Measurements from ENCODE around the gene TFDP3. TPM values are rescaled to one million over a fixed set of nuclear protein-coding genes. Genes with fewer than 3 reads are reported as not detected.

Gene TFDP3
- total and polyA plus RNA-seq, 2 of the 13 experiments (the other 11 are each of a cell fraction or from before 2014, with no cell fraction given), result not detected

GRCh38 chrX:133267621-133268020, 49.5 kb upstream of the TFDP3 start:
- no peak for FAIRE-seq
- 80% methylated on average over 2 of the region's 2 CpGs for WGBS (ENCODE audit: low lambda C conversion rate)
- no peaks in the 10 kb centered on the region; the same call in 1 of the 2 replicates for H3K4me1 ChIP-seq (ENCODE audit: insufficient read depth, low read length)
- no peak overlapping the region for H3K4me2 ChIP-seq (ENCODE audit: low read depth, low read length)
- H3K27me3 ChIP-seq (ENCODE audit: control insufficient read depth in 1 of 2, insufficient read depth in 2 of 2, low read length in 2 of 2), result no peaks in the 10 kb centered on the region
- BruUV-seq (replicated peaks), result no TSS peak
- no peak overlapping the region for H3K9ac ChIP-seq (ENCODE audit: insufficient read depth, low read depth, low read length)
- H3K4me3 ChIP-seq (replicated peaks in 1 of 3; ENCODE audit: insufficient read depth in 1 of 3, low read depth in 2 of 3, low read length in 3 of 3), result no peak overlapping the region
- in situ Hi-C loops (cut with HindIII; ENCODE audit: extremely low pct_ligation_motif_present, low pct_unique_long_range_greater_than_20kb), result no loop called here
- no peak overlapping the region for H2AFZ ChIP-seq (ENCODE audit: low read length)
- no peaks in the 10 kb centered on the region for H3K36me3 ChIP-seq (replicated peaks in 1 of 2; ENCODE audit: control insufficient read depth in 1 of 2, insufficient read depth in 2 of 2, low read length in 2 of 2)
- ChIA-PET POLR2A (no interaction called here), CTCF (ENCODE audit: low intra/inter-chr PET ratio, low total read pairs) (no interaction called here)
- H3K27ac ChIP-seq (ENCODE audit: extremely low read length, insufficient read depth, low read length), result no peak overlapping the region
- TF ChIP-seq USF2 (IDR thresholded peaks at IDR 0.05; ENCODE audit: low read depth, low read length) (no peak), USF2 (CRISPR knock-in tag; IDR thresholded peaks at IDR 0.05; ENCODE audit: borderline replicate concordance) (no peak), LCORL (IDR thresholded peaks at IDR 0.05) (no peak), LCORL (CRISPR knock-in tag; IDR thresholded peaks at IDR 0.05) (no peak), MED13 (CRISPR knock-in tag; IDR thresholded peaks at IDR 0.05) (no peak), ZNF17 (CRISPR knock-in tag; IDR thresholded peaks at IDR 0.05) (no peak), HIVEP1 (CRISPR knock-in tag; IDR thresholded peaks at IDR 0.05) (no peak), ZNF207 (IDR thresholded peaks at IDR 0.05; ENCODE audit: borderline replicate concordance) (no peak), ATF6 (CRISPR knock-in tag; conservative IDR thresholded peaks at IDR 0.05) (no peak), RFXANK (CRISPR knock-in tag; IDR thresholded peaks at IDR 0.05) (no peak), DPF2 (CRISPR knock-in tag; IDR thresholded peaks at IDR 0.05; ENCODE audit: borderline replicate concordance, low read depth) (no peak), TBL1XR1 (IDR thresholded peaks at IDR 0.05; ENCODE audit: borderline replicate concordance, low read length, partially characterized antibody) (no peak), SMYD3 (CRISPR knock-in tag; IDR thresholded peaks at IDR 0.05) (no peak), NR2F6 (IDR thresholded peaks at IDR 0.05) (no peak), NR2F6 (CRISPR knock-in tag; IDR thresholded peaks at IDR 0.05) (no peak), ZNF24 (IDR thresholded peaks at IDR 0.05) (no peak), HNRNPL (IDR thresholded peaks at IDR 0.05; ENCODE audit: low read depth, low read length) (no peak), DRAP1 (CRISPR knock-in tag; IDR thresholded peaks at IDR 0.05) (no peak)
- TF ChIP-seq, protein P1, sequence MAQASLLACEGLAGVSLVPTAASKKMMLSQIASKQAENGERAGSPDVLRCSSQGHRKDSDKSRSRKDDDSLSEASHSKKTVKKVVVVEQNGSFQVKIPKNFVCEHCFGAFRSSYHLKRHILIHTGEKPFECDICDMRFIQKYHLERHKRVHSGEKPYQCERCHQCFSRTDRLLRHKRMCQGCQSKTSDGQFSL (CRISPR knock-in tag; IDR thresholded peaks at IDR 0.05), result no peak
- H3K79me2 ChIP-seq (ENCODE audit: insufficient read depth, low read length), result no peaks in the 10 kb centered on the region
- intact Hi-C loops (cut with micrococcal nuclease; ENCODE audit: unreplicated experiment), result no loop called here
- H4K20me1 ChIP-seq (ENCODE audit: insufficient read depth, low read length), result no peaks in the 10 kb centered on the region
- H3K9me3 ChIP-seq (ENCODE audit: low read length), result no peaks in the 10 kb centered on the region
- ATAC-seq, result no peak
- no peak for DNase-seq (ENCODE audit: low spot score)

All from HepG2 (cell line).